GM18526 (cell line): ENCODE data around the gene PRR23A.

Source experiments
- POLR2A ChIP-seq: IDR thresholded peaks from 3 replicates; pipeline ENCODE4 v1.6.1; 2011; ENCODE audit not compliant: insufficient read length; ENCODE audit errors: extremely low read depth

Gene PRR23A

DNA sequence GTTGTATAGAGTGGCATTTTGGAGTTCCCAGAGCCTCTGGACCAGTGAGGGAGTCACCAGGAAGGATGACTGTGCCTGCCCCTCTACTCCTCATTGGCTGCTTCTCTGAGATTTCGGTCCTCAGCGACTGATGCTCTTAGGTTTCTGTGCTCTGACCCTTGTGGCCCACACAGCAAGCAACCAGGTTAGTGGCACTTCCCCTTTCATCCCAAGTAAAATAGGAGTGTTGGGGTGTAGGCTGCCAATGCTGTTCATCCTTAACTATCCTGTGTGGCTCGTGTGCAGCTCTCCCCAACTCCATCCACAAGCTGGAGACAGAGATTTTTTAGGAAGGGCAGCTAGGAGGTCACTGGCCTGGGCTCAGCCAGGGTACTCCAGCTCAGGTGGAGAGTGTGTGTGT lies 21.3 kb downstream of the PRR23A start:
- TF ChIP-seq POLR2A = no peak

DNA sequence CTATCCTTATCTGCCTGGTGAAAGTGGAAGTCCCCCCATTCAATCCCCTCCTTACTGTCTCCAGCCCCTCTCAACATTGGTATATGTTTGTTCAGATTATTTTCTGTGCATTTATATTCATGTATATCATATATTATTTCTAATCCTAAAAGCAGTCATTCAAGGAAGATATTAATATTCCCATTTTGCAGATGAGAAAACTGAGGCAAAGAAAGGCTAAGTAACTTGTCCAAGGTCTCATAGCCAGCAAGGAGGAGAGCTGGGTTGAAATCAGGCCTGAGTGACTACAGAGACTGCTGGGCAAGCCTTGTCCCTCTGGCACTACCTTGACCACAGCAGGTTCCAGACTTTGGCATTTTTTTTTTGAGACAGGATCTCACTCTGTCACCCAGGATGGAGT lies 30.0 kb downstream of the PRR23A start:
- no peak for TF ChIP-seq POLR2A

DNA sequence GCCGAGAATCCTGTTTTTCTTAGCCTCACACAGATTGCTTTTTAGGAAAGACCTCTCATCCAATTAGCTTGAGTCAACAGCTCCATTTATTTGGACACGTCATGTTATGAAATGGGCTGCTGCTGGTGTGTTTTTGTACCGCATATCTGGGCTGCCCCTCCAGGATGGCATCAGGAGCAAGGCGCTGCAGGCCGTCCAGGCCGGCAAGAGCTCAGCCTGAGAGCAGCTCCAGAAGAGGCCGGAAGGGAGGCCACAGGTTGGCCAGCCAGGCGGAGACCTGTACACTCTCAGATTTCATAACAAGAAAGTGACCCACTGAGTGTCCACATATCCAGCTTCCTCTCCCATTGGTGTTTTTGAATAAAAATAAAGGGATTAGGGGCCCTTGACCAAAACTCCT lies 30.7 kb downstream of the PRR23A start:
- no peak for TF ChIP-seq POLR2A

DNA sequence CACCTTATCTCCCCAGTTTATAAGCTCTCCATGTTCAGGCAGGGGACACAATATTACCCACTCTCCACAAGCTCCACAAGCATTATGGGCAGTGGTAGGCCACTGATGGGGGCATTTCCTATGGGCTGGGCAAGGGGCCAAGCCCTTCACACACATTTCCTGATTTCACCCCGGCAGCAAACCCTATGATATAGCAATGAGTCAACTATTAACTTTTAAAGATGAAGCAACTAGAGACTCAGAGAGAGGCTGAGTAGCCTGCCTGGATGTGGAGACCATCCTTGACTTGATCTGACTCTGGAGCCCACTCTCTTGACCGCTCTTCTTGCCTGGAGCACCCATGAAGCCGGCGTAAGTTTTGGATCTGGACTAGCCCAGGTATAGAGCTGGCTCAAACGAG lies 31.6 kb downstream of the PRR23A start:
- TF ChIP-seq POLR2A = no peak

DNA sequence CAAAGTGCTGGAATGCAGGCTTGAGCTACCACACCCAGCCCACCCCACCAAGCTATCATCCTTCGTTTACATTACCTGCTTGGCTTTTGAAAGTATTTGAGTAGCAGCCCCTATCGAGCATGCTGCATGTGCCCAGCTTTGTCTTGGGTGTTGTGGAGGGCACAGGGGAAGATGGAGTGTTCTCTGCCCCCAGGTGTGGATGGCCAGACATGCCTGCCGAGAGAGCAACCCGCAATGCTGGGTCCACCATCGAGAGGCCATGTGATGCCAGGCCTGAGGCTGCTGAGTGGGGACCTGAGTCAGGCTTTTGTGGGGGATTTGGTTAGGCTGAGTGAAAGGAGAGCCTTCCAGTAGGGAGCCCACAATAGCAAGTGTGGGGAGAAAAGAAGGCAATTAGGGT lies 33.1 kb downstream of the PRR23A start:
- TF ChIP-seq POLR2A = no peak

DNA sequence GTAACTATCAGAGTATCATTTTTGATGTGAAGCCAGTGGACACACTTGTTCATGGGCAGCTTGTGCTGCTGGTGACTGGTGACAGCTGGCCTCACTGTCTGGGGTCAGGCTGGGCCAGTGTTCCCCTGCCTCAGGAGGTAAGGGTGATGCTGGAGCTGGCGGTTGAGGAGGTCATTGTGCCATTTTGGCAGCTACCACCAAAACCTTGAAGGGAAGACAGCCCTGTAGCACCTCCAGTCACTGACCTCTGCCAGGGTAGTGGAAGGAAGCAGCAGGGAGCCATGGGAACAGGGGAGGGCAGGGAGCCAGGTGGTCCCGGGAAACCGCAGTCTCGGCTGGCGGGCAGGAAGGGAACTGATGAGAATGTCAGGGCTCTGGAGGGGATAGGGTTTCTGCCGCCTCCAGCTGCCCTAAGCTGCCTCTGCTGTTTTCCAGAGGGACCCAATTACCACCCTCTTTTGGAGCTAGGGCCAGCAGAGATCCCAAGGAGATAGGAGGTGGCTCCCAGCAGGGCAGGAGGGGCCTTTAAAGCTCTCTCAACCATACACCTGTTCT lies 34.2 kb downstream of the PRR23A start:
- no peak for TF ChIP-seq POLR2A

DNA sequence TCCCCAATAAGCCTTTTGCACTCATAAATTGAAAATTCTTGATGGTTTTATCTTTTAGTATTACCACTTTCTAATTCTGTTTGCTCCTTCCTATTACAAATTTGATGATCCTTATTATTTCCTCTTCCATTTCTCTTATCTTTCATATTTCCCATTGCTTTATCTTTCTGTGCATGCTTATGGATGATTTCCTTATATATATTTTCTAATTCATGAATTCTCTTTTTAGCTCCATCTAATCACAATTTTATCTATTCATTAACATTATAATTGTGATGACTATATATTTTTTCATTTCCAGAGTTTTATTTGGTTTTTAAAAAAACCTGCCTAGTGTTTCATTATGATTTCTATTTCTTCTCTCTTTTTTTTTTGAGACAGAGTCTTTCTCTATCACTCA lies 41.1 kb downstream of the PRR23A start:
- TF ChIP-seq POLR2A = no peak

DNA sequence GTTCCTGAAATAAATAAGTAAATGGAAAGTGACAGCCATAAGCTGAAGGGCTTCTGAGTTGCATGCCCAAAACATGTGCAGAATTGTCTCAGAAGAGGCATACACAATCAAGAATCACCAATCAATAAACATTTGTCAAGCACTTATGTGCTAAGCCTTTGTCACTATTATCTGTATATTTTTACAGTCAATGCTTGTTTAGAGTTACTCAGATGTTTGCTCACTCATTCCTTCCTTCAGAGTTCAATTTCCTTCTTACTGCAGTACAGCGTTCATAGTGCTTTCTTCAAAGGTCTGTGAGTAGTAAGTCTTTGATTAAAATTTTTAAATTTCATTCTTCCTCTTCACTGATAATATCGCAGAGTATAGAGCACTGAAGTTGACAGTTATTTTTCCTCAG lies 41.8 kb downstream of the PRR23A start:
- TF ChIP-seq POLR2A = no peak

DNA sequence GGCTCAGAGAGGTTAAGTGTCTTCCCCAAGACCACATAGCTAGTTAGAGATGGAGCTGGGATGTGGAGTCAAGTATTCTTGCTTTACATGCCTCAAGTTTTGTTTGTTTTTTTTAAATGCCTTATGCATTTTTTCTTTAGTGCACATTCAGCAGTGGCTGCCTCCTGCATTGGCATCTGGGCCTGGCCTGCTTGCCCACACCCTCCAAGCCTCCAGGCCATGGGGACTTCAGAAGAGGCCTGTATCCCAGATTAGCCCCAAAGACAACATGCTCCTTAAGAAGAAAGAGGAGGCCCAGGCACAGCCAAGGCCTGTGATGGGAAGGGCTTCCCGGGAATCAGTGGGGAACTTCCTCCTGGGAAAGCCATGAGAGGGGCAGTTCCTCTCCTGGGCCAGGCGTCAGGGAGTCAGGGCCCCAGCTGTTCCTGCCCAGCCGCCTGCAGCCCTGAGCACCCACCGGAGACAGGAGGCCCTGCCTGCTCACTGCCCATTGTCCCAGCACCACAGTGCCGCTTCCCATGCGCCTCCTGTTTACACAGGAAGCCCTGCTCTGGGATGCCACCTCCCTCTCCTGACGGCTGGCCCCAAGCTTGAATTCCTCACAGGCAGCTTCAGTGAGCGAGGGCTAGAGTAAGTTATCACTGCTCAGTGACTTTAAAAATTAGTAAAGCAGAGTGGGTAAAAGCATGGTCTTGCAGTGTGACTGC lies 43.1 kb downstream of the PRR23A start:
- TF ChIP-seq POLR2A = no peak

DNA sequence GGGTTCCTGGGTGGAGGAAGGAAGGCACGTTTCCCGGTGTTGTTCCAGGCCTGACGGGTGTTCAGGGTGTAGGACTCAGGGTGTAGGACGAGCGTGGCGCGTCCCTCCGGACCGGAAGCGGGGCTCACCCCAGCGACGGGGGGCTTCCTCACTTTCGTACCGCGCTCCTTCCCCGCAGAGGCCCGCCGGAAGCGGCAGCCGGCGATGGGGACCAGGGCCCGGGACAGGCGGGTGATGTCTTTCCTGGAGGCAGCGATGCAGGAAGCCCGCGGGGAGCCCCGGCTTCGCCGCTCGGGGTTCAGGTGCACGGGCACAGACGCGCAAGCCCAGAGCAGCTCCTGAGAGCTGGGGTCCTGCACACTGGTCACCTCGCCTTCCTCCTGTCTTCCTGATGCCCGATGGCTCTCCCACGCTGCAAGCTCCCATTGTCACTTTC lies 45.6 kb downstream of the PRR23A start:
- TF ChIP-seq POLR2A = no peak
